GM18520 (cell line): ENCODE results near the gene LHX6.

ENCODE experiments used
- ATAC-seq: cut with Tn5 transposase; IDR thresholded peaks from one replicate; pipeline ENCODE4 v1.9.1; 2021; ENCODE audit not compliant: unreplicated experiment

The LHX6 gene

GRCh38 chr9:122228568-122229484 is at the start of gene LHX6:
Gene LHX6 (minus strand): TSS chr9:122228957. CDS start chr9:122228740, 217 bp downstream.
- no peak for ATAC-seq

GRCh38 chr9:122277285-122277897 is 48.6 kb upstream of the LHX6 start:
- ATAC-seq = no peak

GRCh38 chr9:122276096-122276495 is 47.3 kb upstream of the LHX6 start:
- ATAC-seq = no peak

- no peak for ATAC-seq
Observed at GRCh38 chr9:122274055-122274454, 45.3 kb upstream of the LHX6 start.

- no peak for ATAC-seq
Observed at GRCh38 chr9:122268041-122268814, 39.5 kb upstream of the LHX6 start.

- ATAC-seq = peak; percentile 25
Observed at GRCh38 chr9:122265149-122265915, 36.6 kb upstream of the LHX6 start.

GRCh38 chr9:122264360-122265148 is 35.8 kb upstream of the LHX6 start, which contains the start of the genes MRRF and RBM18:
Gene MRRF (plus strand): TSS chr9:122264882. CDS start chr9:122270892, 6,010 bp downstream.
Gene RBM18 (minus strand): TSS chr9:122264840. CDS start chr9:122261492, 3,348 bp downstream.
- peak; percentile 83 for ATAC-seq

GRCh38 chr9:122263699-122264349 is 35.1 kb upstream of the LHX6 start:
- ATAC-seq = no peak

GRCh38 chr9:122262073-122262472 is 33.3 kb upstream of the LHX6 start:
- ATAC-seq = no peak

- no peak for ATAC-seq
Observed at GRCh38 chr9:122261469-122261881, 32.7 kb upstream of the LHX6 start.

- no peak for ATAC-seq
Observed at GRCh38 chr9:122258886-122259415, 30.2 kb upstream of the LHX6 start.

GRCh38 chr9:122256206-122256605 is 27.4 kb upstream of the LHX6 start:
- ATAC-seq = no peak

GRCh38 chr9:122254761-122255160 is 26.0 kb upstream of the LHX6 start:
- no peak for ATAC-seq

GRCh38 chr9:122252796-122253195 is 24.0 kb upstream of the LHX6 start:
- ATAC-seq = no peak

- ATAC-seq = no peak
Observed at GRCh38 chr9:122251351-122251750, 22.6 kb upstream of the LHX6 start.

GRCh38 chr9:122248448-122248865 is 19.7 kb upstream of the LHX6 start:
- no peak for ATAC-seq

- ATAC-seq = no peak
Observed at GRCh38 chr9:122246666-122247065, 17.9 kb upstream of the LHX6 start.

- ATAC-seq = no peak
Observed at GRCh38 chr9:122244349-122244748, 15.6 kb upstream of the LHX6 start.

GRCh38 chr9:122239722-122240121 is 11.0 kb upstream of the LHX6 start:
- ATAC-seq = no peak
